ENCODE measurements around the gene PCSK2.

Gene PCSK2

DNA sequence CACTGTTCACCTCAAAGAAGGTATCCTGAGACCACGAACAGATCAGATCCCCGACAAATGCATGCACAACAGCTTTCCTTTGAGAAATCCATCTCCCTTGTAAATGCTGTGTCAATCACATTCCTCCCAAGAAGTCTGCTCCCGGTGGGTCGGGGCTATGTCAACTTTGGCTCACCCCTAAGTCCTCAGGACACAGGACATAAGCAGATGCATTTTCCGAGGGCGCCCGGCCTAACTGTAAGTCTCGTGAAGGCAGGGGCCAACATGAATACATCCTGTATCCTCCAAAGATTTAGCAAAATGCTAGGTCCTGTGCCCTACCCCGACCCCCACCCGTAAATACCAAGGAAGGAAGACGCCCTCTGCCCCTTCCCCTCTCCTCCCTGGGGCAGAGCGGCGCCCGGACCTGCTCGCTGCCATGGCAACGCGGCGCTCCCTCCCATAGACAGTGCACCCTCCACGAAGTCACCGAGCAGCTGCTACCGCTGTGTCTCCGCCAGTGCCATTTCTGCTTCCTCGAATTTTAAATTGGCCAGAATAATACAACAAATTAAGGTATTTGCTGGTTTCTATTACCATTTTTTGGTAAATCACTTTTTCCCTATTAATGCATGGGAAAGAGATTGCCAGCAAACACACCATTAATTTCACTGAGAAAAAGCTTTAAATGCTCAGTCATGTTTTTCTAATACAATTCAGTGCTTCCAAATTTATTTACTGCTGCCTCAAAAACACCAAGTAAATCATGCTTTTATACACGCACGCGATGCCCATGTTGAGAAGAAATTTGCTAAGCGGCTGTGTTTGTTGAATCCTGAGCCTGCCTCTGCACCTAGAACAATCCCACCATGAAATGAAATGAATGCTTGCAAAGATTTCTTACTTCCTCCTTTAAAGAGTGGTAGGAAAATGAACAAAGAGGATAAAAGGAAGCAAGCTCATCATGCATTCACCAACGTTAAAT, 100.6 kb downstream of the PCSK2 start:
- Mint-ChIP-seq H3K4me1 (ENCODE audit: low read depth) (no peaks in the 10 kb centered on the region), H3K4me3 (no peak overlapping the region), H3K27me3 (ENCODE audit: low read depth) (peaks cover 7% of the 10 kb centered on the region), H3K27ac (no peak overlapping the region), H3K36me3 (ENCODE audit: low read depth) (no peaks in the 10 kb centered on the region), H3K9me3 (no peaks in the 10 kb centered on the region)
- no peak for DNase-seq (ENCODE audit: low spot score)

DNA sequence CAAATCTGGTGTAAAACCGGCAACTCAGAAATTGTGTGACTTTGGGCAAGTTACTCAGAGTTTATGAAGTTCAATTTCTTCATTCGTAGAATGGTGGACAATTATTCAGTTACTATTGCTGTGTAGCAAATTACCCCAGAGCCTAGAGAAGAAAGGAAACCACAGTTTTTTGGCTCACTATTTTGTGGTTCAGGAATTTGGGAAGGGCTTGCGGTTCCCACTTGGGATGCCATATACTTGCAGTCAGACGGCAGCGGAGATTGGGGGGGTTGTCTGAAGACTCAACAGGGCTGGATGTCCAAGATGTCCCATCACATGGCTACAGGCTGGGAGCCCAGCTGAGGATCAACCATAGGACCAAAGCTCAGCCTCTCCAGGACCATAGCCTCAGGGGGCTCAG, 108.1 kb downstream of the PCSK2 start:
- Mint-ChIP-seq H3K9me3 (no peaks in the 10 kb centered on the region), H3K27ac (no peak overlapping the region), H3K4me3 (no peak overlapping the region), H3K36me3 (ENCODE audit: low read depth) (no peaks in the 10 kb centered on the region), H3K27me3 (ENCODE audit: low read depth) (no peaks in the 10 kb centered on the region), H3K4me1 (ENCODE audit: low read depth) (no peaks in the 10 kb centered on the region)
- DNase-seq (ENCODE audit: low spot score), result no peak

DNA sequence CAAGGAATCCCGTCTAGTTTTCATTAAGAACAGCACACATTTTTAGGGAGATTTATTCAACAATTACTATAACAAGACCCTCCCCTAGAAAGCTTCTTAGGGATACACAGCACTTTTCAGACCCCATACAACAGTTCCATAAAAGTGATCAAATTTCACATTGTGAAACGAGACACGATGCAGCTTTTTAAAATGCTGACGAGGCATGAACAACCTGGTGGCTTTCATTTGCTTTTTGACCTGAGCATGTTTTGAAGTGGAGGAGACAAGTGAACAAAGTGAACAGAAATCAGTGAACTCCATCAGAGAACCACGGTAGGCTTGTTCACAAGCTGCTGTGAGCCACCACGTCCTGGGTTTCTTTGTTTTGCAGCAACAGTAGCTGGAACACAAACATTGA, 112.2 kb downstream of the PCSK2 start:
- H3K27me3 Mint-ChIP-seq (ENCODE audit: low read depth), result no peaks in the 10 kb centered on the region
- no peak overlapping the region for H3K4me3 Mint-ChIP-seq

DNA sequence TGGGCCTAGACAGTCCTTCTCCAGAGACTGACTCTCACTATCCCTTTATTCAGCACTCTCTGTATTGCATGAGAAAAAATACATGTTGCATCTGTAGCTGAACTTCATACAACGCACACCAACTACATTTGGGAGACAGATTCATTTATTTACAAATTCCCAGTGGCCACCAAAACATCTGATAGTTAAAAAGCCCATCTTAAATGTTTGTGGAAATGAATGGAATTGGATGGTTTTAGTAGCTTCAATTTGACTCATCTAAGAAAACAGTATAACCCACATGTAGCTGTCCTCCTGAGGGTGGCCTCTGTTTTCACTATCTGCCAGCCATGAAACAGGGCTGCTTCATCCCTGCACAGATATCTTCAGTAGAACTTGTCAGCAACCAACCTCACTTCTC, 116.3 kb downstream of the PCSK2 start:
- H3K4me1 Mint-ChIP-seq (ENCODE audit: low read depth), result no peaks in the 10 kb centered on the region
- H3K27ac Mint-ChIP-seq, result no peak overlapping the region
- H3K36me3 Mint-ChIP-seq (ENCODE audit: low read depth), result no peaks in the 10 kb centered on the region
- no peaks in the 10 kb centered on the region for H3K9me3 Mint-ChIP-seq
- DNase-seq (ENCODE audit: low spot score), result no peak
- no peak overlapping the region for H3K4me3 Mint-ChIP-seq
- H3K27me3 Mint-ChIP-seq (ENCODE audit: low read depth), result no peaks in the 10 kb centered on the region

More for the DNA sequence above, 112.2 kb downstream of the PCSK2 start:
- H3K9me3 Mint-ChIP-seq, result no peaks in the 10 kb centered on the region
- H3K36me3 Mint-ChIP-seq (ENCODE audit: low read depth), result no peaks in the 10 kb centered on the region
- H3K4me1 Mint-ChIP-seq (ENCODE audit: low read depth), result no peaks in the 10 kb centered on the region
- no peak for DNase-seq (ENCODE audit: low spot score)
- H3K27ac Mint-ChIP-seq, result no peak overlapping the region

DNA sequence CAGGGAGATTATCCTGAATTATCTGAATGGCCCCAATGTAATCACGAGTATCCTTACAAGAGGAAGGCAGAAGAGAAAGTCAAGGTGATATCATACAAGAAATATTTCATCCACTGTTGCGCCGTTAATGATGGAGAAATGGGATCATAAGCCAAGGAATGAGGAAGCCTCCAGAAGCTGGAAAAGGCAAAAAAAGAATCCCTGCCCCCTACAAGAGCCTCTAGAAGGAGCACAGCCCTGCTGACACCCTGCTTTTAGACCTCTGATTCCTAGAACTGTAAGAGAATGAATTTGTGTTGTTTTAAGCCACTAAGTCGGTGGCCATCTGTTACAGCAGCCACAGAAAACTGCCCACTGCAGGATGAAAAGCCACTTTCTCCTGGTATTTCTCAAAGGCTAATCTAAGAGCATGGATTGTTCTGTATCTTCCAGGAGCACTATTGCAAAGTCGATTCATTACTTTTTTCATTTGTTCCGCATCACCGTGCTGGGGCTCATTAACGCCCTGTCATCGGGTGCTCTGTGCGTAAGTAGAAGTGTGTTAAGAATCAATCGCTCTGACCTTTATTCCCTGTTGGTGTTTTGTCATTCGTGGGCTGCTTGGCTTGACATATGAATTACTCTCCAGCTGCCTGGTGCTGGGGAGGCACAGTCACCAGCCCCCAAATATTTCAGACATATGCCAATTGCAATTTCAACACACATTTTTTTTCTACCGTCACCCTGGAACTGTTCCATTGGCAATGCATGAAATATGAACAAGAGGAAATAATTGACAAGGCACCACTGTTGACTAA, 117.0 kb downstream of the PCSK2 start:
- no peaks in the 10 kb centered on the region for H3K27me3 Mint-ChIP-seq (ENCODE audit: low read depth)
- H3K4me1 Mint-ChIP-seq (ENCODE audit: low read depth), result no peaks in the 10 kb centered on the region
- H3K9me3 Mint-ChIP-seq, result no peaks in the 10 kb centered on the region
- no peak overlapping the region for H3K4me3 Mint-ChIP-seq
- no peak for DNase-seq (ENCODE audit: low spot score)
- H3K36me3 Mint-ChIP-seq (ENCODE audit: low read depth), result no peaks in the 10 kb centered on the region
- H3K27ac Mint-ChIP-seq, result no peak overlapping the region

DNA sequence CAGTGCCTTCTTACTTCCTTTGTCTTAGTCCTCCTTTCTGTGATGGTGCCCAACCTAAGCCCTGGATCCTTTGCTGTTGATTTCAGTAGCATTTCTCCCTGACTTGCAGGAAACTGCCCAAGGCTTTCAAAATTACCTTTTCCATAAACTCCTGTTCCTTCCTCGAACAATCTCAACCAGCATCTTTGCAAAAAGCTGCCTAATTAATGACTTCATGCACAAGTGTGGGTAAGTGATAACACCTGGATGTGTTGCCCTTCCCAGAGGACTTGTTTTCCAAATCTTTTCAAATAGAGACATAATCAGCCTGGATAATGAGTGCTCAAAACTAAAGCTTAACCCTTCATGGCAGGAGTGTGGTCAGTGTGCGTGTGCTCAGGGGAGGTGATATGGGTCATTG, 118.0 kb downstream of the PCSK2 start:
- H3K27me3 Mint-ChIP-seq (ENCODE audit: low read depth), result no peaks in the 10 kb centered on the region
- no peaks in the 10 kb centered on the region for H3K4me1 Mint-ChIP-seq (ENCODE audit: low read depth)

DNA sequence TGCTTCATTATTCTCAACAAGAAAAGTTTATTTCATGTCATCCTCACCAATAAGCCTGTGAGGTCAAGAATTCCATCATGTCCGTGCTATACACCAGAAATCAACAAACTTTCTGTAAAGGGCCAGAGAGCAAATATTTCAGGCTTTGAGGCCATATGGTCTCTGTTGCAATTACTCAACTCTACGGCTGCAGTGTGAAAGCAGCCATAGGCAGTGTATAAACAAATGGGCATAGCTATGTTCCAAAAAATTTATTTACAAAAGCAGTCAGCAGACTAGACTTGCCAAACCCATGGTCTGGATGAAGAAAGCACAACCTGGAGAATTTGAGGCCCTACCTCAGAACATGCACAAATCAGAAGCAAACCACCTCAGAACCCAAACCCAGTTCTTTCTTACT, 118.5 kb downstream of the PCSK2 start:
- DNase-seq (ENCODE audit: low spot score), result no peak
- Mint-ChIP-seq H3K4me3 (no peak overlapping the region), H3K9me3 (no peaks in the 10 kb centered on the region), H3K36me3 (ENCODE audit: low read depth) (no peaks in the 10 kb centered on the region), H3K27ac (no peak overlapping the region), H3K27me3 (ENCODE audit: low read depth) (no peaks in the 10 kb centered on the region), H3K4me1 (ENCODE audit: low read depth) (no peaks in the 10 kb centered on the region)

More for the DNA sequence above, 118.0 kb downstream of the PCSK2 start:
- H3K4me3 Mint-ChIP-seq, result no peak overlapping the region
- H3K27ac Mint-ChIP-seq, result no peak overlapping the region
- no peak for DNase-seq (ENCODE audit: low spot score)
- H3K9me3 Mint-ChIP-seq, result no peaks in the 10 kb centered on the region
- no peaks in the 10 kb centered on the region for H3K36me3 Mint-ChIP-seq (ENCODE audit: low read depth)

DNA sequence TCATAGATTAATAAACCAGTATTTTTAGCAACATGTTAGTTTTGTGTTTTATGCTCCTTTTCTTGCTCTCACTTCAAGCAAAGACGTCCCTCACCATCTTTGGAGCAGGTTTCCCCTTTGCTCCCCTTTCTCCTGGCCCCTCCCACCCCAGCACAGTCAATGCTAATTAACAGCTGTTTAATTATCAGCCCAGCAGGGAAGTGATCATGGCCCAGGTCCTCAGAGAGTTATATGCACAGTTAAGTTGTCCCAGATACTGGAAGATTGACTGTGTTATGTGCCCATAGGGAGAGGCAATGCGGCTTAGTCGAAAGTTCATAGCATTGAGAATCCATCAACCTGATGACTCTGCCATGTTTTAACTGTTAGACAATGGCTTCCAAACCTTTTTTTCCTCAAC, 123.5 kb downstream of the PCSK2 start:
- Mint-ChIP-seq H3K4me3 (no peak overlapping the region), H3K27ac (no peak overlapping the region), H3K36me3 (ENCODE audit: low read depth) (no peaks in the 10 kb centered on the region), H3K9me3 (no peaks in the 10 kb centered on the region), H3K4me1 (ENCODE audit: low read depth) (no peaks in the 10 kb centered on the region), H3K27me3 (ENCODE audit: low read depth) (no peaks in the 10 kb centered on the region)
- no peak for DNase-seq (ENCODE audit: low spot score)

DNA sequence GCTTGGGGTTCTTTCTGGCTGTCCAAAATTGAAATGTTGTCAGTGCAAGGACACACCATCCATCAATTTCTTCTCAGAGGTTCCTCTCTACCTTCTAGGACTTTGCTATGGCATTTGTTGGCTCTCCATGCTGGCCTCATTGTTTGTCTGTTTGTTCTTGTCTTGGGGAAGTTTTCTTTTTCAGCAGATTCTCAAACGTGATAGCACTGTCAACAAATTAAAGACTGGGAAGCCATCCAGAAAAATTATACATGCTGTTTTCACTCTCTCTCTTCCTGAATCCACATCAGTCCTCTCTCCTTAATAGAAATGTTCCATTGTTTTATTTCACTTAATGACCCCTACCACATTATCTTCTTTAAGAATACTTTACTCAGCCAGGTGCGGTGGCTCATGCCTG, 130.4 kb downstream of the PCSK2 start:
- no peaks in the 10 kb centered on the region for H3K27me3 Mint-ChIP-seq (ENCODE audit: low read depth)
- H3K9me3 Mint-ChIP-seq, result no peaks in the 10 kb centered on the region
- H3K27ac Mint-ChIP-seq, result no peak overlapping the region
- no peaks in the 10 kb centered on the region for H3K4me1 Mint-ChIP-seq (ENCODE audit: low read depth)
- H3K4me3 Mint-ChIP-seq, result no peak overlapping the region
- DNase-seq (ENCODE audit: low spot score), result no peak
- no peaks in the 10 kb centered on the region for H3K36me3 Mint-ChIP-seq (ENCODE audit: low read depth)

DNA sequence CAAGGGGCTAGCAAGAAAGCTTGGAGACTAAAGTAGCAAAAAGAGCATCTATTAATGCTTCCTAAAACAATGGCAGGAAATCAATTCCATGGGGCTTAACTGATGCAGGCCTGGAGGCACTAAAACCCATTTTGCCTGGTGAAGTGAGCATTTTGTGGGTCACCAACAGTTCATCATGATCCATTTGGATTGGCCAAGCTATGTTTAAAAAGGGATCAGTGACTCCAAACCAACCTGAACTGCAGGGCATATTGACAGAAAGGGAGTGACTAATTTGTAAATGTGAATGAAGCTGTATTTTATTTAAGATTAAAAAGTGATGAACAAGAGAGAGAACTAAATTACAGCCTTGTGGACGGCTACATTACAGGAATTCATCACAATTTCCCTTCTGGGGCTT, 132.0 kb downstream of the PCSK2 start:
- Mint-ChIP-seq H3K27me3 (ENCODE audit: low read depth) (no peaks in the 10 kb centered on the region), H3K36me3 (ENCODE audit: low read depth) (no peaks in the 10 kb centered on the region), H3K4me3 (no peak overlapping the region), H3K9me3 (no peaks in the 10 kb centered on the region), H3K27ac (no peak overlapping the region), H3K4me1 (ENCODE audit: low read depth) (no peaks in the 10 kb centered on the region)
- DNase-seq (ENCODE audit: low spot score), result no peak

DNA sequence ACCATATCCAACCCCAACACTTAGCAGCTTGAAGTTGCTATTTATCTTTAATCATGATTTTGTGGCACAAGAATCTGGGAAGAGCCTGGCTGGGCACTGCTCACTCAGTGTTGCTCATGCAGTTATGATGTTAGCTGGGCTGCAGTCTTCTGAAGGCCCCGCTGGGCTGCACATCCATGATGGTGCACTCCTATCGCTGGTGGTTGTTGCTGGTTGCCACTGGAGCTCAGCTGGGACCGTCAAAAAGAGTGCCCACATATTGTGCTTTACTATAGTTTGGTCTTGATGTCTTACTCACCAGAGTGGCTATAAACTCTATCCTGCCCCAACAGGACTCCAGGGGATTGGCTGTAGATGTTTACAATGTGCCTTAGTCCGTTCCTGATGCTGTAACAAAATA, 137.8 kb downstream of the PCSK2 start:
- H3K27ac Mint-ChIP-seq, result no peak overlapping the region

DNA sequence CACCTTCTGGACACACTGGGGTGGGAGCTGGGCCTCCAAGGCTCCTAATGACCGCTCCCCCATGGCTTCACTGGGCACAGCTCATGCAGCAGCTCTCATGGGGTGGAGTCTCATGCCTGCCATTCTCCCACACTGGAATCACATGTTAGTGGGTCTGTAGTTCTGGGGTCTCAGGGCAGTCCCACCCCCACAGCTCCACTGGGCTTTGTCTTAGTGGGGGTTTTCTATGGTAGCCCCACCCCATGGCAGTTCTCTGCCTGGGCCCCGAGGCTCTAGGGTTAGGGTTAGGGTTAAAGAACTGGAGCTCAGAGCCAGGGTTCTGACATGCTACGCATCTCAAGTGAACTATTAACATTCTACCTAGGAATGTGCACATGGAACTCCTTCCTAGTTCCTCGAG, 139.0 kb downstream of the PCSK2 start:
- no peaks in the 10 kb centered on the region for H3K4me1 Mint-ChIP-seq (ENCODE audit: low read depth)
- no peak overlapping the region for H3K27ac Mint-ChIP-seq
- no peak overlapping the region for H3K4me3 Mint-ChIP-seq
- no peaks in the 10 kb centered on the region for H3K27me3 Mint-ChIP-seq (ENCODE audit: low read depth)
- no peaks in the 10 kb centered on the region for H3K9me3 Mint-ChIP-seq
- H3K36me3 Mint-ChIP-seq (ENCODE audit: low read depth), result no peaks in the 10 kb centered on the region
- DNase-seq (ENCODE audit: low spot score), result no peak

More for the DNA sequence above, 137.8 kb downstream of the PCSK2 start:
- H3K36me3 Mint-ChIP-seq (ENCODE audit: low read depth), result no peaks in the 10 kb centered on the region
- H3K9me3 Mint-ChIP-seq, result no peaks in the 10 kb centered on the region
- no peaks in the 10 kb centered on the region for H3K4me1 Mint-ChIP-seq (ENCODE audit: low read depth)
- H3K4me3 Mint-ChIP-seq, result no peak overlapping the region
- H3K27me3 Mint-ChIP-seq (ENCODE audit: low read depth), result no peaks in the 10 kb centered on the region
- DNase-seq (ENCODE audit: low spot score), result no peak

DNA sequence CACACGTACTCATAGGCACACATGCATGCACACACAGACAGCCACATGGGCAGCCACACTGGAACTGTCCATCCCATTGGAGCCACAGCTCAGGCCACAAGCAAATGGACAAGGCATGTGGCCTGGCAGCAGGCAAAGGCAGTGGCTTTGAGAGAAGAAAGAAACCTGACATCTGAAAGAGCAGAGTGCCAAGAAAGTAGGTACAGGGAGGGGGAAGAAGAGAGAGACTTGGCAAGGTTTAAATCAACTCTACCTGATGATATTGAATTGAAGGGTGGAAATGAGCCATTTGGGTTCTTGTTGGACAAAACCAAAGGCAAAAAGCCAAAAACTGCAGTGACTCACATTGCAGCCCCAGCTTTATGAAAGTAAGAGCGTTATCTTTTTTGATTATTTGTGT, 142.7 kb downstream of the PCSK2 start:
- Mint-ChIP-seq H3K9me3 (no peaks in the 10 kb centered on the region), H3K4me3 (no peak overlapping the region), H3K27me3 (ENCODE audit: low read depth) (no peaks in the 10 kb centered on the region), H3K4me1 (ENCODE audit: low read depth) (no peaks in the 10 kb centered on the region), H3K36me3 (ENCODE audit: low read depth) (no peaks in the 10 kb centered on the region), H3K27ac (no peak overlapping the region)
- DNase-seq (ENCODE audit: low spot score), result no peak

DNA sequence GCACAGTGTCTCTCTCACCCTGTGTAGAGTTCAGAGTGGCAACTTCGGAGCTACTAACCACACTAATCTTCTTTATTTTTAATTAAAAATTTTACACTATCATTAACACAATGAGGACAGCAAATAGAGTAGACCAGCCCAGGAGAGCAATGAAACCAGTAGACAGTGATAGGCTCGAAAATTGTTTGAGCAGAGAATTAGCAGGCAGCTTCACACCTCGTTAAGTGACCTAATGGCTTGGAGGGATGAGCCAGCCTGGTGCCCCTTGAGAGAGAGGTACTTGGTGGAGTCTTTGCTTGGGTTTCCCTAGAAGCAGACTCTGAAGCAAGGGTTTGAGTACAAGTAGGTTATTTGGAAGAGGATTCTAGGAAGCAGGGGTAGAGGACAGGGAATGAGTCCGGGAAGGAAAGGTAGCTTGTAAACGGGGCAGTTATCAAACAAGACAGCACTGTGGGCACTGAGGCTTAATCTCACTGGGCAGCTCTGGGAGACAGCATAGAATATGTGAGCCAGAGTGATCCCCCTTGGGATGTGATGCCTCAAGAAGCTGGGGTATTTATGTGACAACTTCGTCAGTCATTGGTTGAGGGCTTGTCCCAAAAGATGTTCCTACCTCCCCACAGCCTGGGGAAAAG, 146.1 kb downstream of the PCSK2 start:
- no peaks in the 10 kb centered on the region for H3K9me3 Mint-ChIP-seq
- H3K36me3 Mint-ChIP-seq (ENCODE audit: low read depth), result no peaks in the 10 kb centered on the region
- no peaks in the 10 kb centered on the region for H3K4me1 Mint-ChIP-seq (ENCODE audit: low read depth)
- no peak overlapping the region for H3K27ac Mint-ChIP-seq
- H3K27me3 Mint-ChIP-seq (ENCODE audit: low read depth), result no peaks in the 10 kb centered on the region
- DNase-seq (ENCODE audit: low spot score), result no peak
- no peak overlapping the region for H3K4me3 Mint-ChIP-seq

Measured in T-helper 2 cell treated with Interferon-gamma antibody and Interleukin-4, amounts not matched to agents 5 μg/mL and 100 μg/mL, for 36 hours (primary cell).